Peyer's patch (tissue), 4 donors: ENCODE results near the gene CROCC.

ENCODE experiments used
- POLR2A ChIP-seq, 2 donors: fragments of 450-650 bp; IDR thresholded peaks; one replicate each; pipeline ENCODE4 v1.5.1; 2017; ENCODE audit warnings: antibody characterized with exemption in 2 of 2, mild to moderate bottlenecking in 2 of 2, moderate library complexity in 2 of 2
- TF ChIP-seq, protein P1 (sequence below), 6 experiments: fragments of 450-650 bp in 4 of 6; fragments of 200-600 bp in 2 of 6; sonication (generic) in 1 of 6; IDR thresholded peaks; one replicate each; pipeline ENCODE4 v1.5.1; 2017 to 2019; ENCODE audit warnings: antibody characterized with exemption in 6 of 6, mild to moderate bottlenecking in 3 of 6, moderate library complexity in 1 of 6

DNA sequence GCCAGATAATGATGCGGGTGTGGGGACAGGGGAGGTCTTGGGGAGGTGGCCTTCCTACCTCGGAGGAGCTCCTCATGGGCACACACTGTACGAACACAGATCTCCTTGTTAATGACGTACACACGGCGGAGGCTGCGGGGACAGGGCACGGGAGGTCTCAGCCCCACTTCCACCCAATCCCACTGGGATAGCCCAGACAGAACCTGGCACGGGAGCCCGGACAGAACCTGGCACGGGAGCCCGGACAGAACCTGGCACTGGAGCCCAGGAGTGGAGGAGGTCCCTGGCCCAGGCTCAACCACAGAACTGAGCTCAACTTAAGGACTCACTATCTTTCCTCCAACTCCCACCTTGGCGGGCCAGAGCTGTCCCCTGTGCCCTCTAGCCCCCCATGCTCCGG is 53.5 kb downstream of the CROCC start:
- TF ChIP-seq, protein P1, sequence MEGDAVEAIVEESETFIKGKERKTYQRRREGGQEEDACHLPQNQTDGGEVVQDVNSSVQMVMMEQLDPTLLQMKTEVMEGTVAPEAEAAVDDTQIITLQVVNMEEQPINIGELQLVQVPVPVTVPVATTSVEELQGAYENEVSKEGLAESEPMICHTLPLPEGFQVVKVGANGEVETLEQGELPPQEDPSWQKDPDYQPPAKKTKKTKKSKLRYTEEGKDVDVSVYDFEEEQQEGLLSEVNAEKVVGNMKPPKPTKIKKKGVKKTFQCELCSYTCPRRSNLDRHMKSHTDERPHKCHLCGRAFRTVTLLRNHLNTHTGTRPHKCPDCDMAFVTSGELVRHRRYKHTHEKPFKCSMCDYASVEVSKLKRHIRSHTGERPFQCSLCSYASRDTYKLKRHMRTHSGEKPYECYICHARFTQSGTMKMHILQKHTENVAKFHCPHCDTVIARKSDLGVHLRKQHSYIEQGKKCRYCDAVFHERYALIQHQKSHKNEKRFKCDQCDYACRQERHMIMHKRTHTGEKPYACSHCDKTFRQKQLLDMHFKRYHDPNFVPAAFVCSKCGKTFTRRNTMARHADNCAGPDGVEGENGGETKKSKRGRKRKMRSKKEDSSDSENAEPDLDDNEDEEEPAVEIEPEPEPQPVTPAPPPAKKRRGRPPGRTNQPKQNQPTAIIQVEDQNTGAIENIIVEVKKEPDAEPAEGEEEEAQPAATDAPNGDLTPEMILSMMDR (IDR thresholded peaks at IDR 0.05), result no peak
- no peak for TF ChIP-seq POLR2A (IDR thresholded peaks at IDR 0.05)
